WTC11 (cell line): Measurements from ENCODE around the gene CYP21A2. TPM values are rescaled to one million over a fixed set of nuclear protein-coding genes. Genes with fewer than 3 reads are reported as not detected.

ENCODE experiments used
- ATAC-seq: fragments of 200-7000 bp; cut with Tn5 transposase; 2 replicates; pipeline ENCODE4 v1.10.0; 2021; ENCODE audit warnings: mild to moderate bottlenecking, moderate library complexity
- CTCF ChIA-PET: fragments of 300-600 bp; sonication (Branson Sonifier 250); formaldehyde crosslinking; loops from one replicate; lab custom pipeline; 2021; ENCODE audit warnings: antibody characterized with exemption; lab: Charles Lee
- POLR2A ChIA-PET: fragments of 350-600 bp; sonication (Branson Sonifier 250); formaldehyde crosslinking; loops from one replicate; lab custom pipeline; 2021; ENCODE audit warnings: antibody characterized with exemption; lab: Charles Lee
- DNase-seq: peaks from one replicate; pipeline ENCODE4 v3.0.0; 2021; ENCODE audit warnings: low spot score
- H3K27ac Mint-ChIP-seq: 2 replicates; pipeline ENCODE4 v1.8.0; 2021; ENCODE audit warnings: mixed read lengths
- H3K27me3 Mint-ChIP-seq: 2 replicates; pipeline ENCODE4 v1.8.0; 2021; ENCODE audit warnings: low read depth, mild to moderate bottlenecking, moderate library complexity, mixed read lengths
- H3K36me3 Mint-ChIP-seq: 2 replicates; pipeline ENCODE4 v1.8.0; 2021; ENCODE audit warnings: mixed read lengths
- H3K4me1 Mint-ChIP-seq: 2 replicates; pipeline ENCODE4 v1.8.0; 2022; ENCODE audit warnings: mixed read lengths
- H3K4me3 Mint-ChIP-seq: 2 replicates; pipeline ENCODE4 v1.8.0; 2021; ENCODE audit warnings: mild to moderate bottlenecking, moderate library complexity, mixed read lengths
- H3K9me3 Mint-ChIP-seq: 2 replicates; pipeline ENCODE4 v1.8.0; 2021; ENCODE audit warnings: mixed read lengths
- CBFB ChIP-seq: sonication (generic); formaldehyde crosslinking; IDR thresholded peaks from 2 replicates; pipeline ENCODE4 v1.8.1; 2022; ENCODE audit warnings: mild to moderate bottlenecking, low read depth, missing genetic modification reagents
- FOXJ3 ChIP-seq: sonication (generic); formaldehyde crosslinking; IDR thresholded peaks from 2 replicates; pipeline ENCODE4 v1.9.0; 2021; ENCODE audit warnings: missing genetic modification reagents, mild to moderate bottlenecking, borderline replicate concordance
- FOXK1 ChIP-seq: sonication (generic); formaldehyde crosslinking; IDR thresholded peaks from 2 replicates; pipeline ENCODE4 v1.8.0; 2022; ENCODE audit warnings: mild to moderate bottlenecking, moderate library complexity, missing genetic modification reagents
- GABPB1 ChIP-seq: sonication (generic); formaldehyde crosslinking; IDR thresholded peaks from 2 replicates; pipeline ENCODE4 v1.8.1; 2023; ENCODE audit warnings: mild to moderate bottlenecking, missing genetic modification reagents
- GRHL2 ChIP-seq: fragments of 250-450 bp; sonication (Bioruptor Pico); IDR thresholded peaks from 2 replicates; pipeline ENCODE4 v1.8.0; 2022; ENCODE audit warnings: mild to moderate bottlenecking, moderate library complexity; ENCODE audit not compliant: insufficient replicate concordance, severe bottlenecking
- HMGA2 ChIP-seq: fragments of 250-450 bp; sonication (Bioruptor Pico); IDR thresholded peaks from 2 replicates; pipeline ENCODE4 v1.4.0; 2021; ENCODE audit warnings: mild to moderate bottlenecking, moderate library complexity
- JUN ChIP-seq: sonication (generic); formaldehyde crosslinking; IDR thresholded peaks from 2 replicates; pipeline ENCODE4 v1.8.0; 2023; ENCODE audit warnings: mild to moderate bottlenecking, missing genetic modification reagents
- NFE2L1 ChIP-seq: sonication (generic); formaldehyde crosslinking; IDR thresholded peaks from 2 replicates; pipeline ENCODE4 v1.8.1; 2023; ENCODE audit warnings: missing genetic modification reagents
- NR3C1 ChIP-seq: sonication (generic); formaldehyde crosslinking; conservative IDR thresholded peaks from 2 replicates; pipeline ENCODE4 v1.8.1; 2023; ENCODE audit warnings: low read depth, mild to moderate bottlenecking, missing genetic modification reagents
- RELA ChIP-seq: sonication (generic); formaldehyde crosslinking; IDR thresholded peaks from 2 replicates; pipeline ENCODE4 v1.8.1; 2022; ENCODE audit warnings: missing genetic modification reagents, mild to moderate bottlenecking, borderline replicate concordance
- SMAD3 ChIP-seq: sonication (generic); formaldehyde crosslinking; IDR thresholded peaks from 2 replicates; pipeline ENCODE4 v1.8.0; 2022; ENCODE audit warnings: missing genetic modification reagents, mild to moderate bottlenecking, borderline replicate concordance
- TP53 ChIP-seq: sonication (generic); formaldehyde crosslinking; IDR thresholded peaks from 2 replicates; pipeline ENCODE4 v1.8.1; 2023; ENCODE audit warnings: mild to moderate bottlenecking, missing genetic modification reagents
- ZNF263 ChIP-seq: sonication (generic); formaldehyde crosslinking; IDR thresholded peaks from 2 replicates; pipeline ENCODE4 v1.8.1; 2022; ENCODE audit warnings: low read depth, mild to moderate bottlenecking, moderate library complexity, missing genetic modification reagents
- ZNF423 ChIP-seq: fragments of 250-450 bp; sonication (Bioruptor Pico); IDR thresholded peaks from 2 replicates; pipeline ENCODE4 v2.1.2; 2022; ENCODE audit warnings: mild to moderate bottlenecking, moderate library complexity
- total RNA-seq: library from RNA; stranded (reverse); gene quantifications from 3 replicates; pipeline ENCODE4 v1.2.3, GENCODE V29; 2021
- TF ChIP-seq, protein P1 (sequence below): sonication (generic); formaldehyde crosslinking; IDR thresholded peaks from 2 replicates; pipeline ENCODE4 v1.8.0; 2022; ENCODE audit warnings: mild to moderate bottlenecking, missing genetic modification reagents
- TF ChIP-seq, protein P2 (sequence below): sonication (generic); formaldehyde crosslinking; IDR thresholded peaks from 2 replicates; pipeline ENCODE4 v1.8.1; 2022; ENCODE audit warnings: missing genetic modification reagents, borderline replicate concordance
- TF ChIP-seq, protein P3 (sequence below): sonication (generic); formaldehyde crosslinking; conservative IDR thresholded peaks from 2 replicates; pipeline ENCODE4 v1.8.1; 2022; ENCODE audit warnings: mild to moderate bottlenecking, missing genetic modification reagents
- TF ChIP-seq, protein P4 (sequence below): fragments of 250-450 bp; sonication (Bioruptor Pico); IDR thresholded peaks from 2 replicates; pipeline ENCODE4 v1.8.0; 2021; ENCODE audit warnings: mild to moderate bottlenecking
- TF ChIP-seq, protein P5 (sequence below): sonication (generic); formaldehyde crosslinking; IDR thresholded peaks from 2 replicates; pipeline ENCODE4 v1.8.1; 2022; ENCODE audit warnings: low read depth, missing genetic modification reagents, borderline replicate concordance
- TF ChIP-seq, protein P6 (sequence below): fragments of 250-450 bp; sonication (Bioruptor Pico); IDR thresholded peaks from 2 replicates; pipeline ENCODE4 v1.9.0; 2021; ENCODE audit warnings: mild to moderate bottlenecking, borderline replicate concordance

Gene CYP21A2
- total RNA-seq, 1 experiment from 2014 or later: 1.2 TPM

DNA sequence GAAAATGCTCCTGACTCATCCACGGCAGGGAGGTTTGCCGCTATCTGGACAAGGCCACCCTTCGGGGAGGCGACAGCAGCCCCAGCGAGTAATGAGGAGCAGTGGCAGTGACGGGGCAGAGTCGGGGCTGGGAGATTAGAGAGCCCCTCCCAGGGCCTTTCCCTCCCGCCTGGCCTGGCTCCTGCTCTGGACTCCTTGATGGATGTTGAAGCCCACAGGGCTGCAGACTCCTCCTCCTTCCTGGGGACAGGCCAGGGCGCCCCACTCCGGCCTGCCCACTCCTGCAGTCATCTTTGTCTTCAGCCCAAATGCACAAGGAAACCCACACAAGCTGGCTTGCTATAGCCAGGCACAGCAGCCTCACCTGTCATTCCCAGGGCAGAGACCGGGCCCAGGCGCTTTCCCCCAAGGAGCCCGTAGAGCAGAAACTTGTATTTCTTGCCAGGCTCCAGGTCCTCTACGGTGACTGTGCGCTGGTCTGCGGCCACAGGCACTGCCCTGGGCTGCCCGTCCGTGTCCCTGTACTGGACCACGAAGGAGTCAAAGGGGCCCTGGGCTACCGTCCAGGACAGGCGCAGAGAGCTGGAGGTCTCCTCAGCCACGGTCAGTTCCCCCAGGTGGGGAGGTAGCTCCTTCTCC is 7.7 kb downstream of the CYP21A2 start:
- H3K27me3 Mint-ChIP-seq: no peaks in the 10 kb centered on the region; the same call in 1 of the 2 replicates
- POLR2A ChIA-PET: no interaction called here
- no peak overlapping the region for H3K27ac Mint-ChIP-seq

More for the DNA sequence above, 7.7 kb downstream of the CYP21A2 start:
- Mint-ChIP-seq H3K36me3 (no peaks in the 10 kb centered on the region), H3K9me3 (no peaks in the 10 kb centered on the region), H3K4me1 (peaks cover 2% of the 10 kb centered on the region; the same call in 1 of the 2 replicates), H3K4me3 (no peak overlapping the region)
- no peak for ATAC-seq
- CTCF ChIA-PET: interaction anchor here (0.6 to 3.5 kb wide), 7 partner anchors 9 to 150 kb away, joined by 3 to 23 read pairs (median 3); no protein-coding TSS in a partner anchor
- no peak for DNase-seq
- TF ChIP-seq CBFB (no peak), NFE2L1 (CRISPR knock-in tag) (no peak), GRHL2 (CRISPR knock-in tag) (no peak), NR3C1 (CRISPR knock-in tag) (no peak), RELA (CRISPR knock-in tag) (no peak), ZNF263 (CRISPR knock-in tag) (no peak), FOXK1 (CRISPR knock-in tag) (no peak), HMGA2 (CRISPR knock-in tag) (no peak), JUN (CRISPR knock-in tag) (no peak), FOXJ3 (CRISPR knock-in tag) (no peak), ZNF423 (CRISPR knock-in tag) (no peak), TP53 (no peak), SMAD3 (CRISPR knock-in tag) (no peak), GABPB1 (CRISPR knock-in tag) (no peak)
- TF ChIP-seq, protein P1, sequence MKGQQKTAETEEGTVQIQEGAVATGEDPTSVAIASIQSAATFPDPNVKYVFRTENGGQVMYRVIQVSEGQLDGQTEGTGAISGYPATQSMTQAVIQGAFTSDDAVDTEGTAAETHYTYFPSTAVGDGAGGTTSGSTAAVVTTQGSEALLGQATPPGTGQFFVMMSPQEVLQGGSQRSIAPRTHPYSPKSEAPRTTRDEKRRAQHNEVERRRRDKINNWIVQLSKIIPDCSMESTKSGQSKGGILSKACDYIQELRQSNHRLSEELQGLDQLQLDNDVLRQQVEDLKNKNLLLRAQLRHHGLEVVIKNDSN (CRISPR knock-in tag): no peak
- TF ChIP-seq, protein P2, sequence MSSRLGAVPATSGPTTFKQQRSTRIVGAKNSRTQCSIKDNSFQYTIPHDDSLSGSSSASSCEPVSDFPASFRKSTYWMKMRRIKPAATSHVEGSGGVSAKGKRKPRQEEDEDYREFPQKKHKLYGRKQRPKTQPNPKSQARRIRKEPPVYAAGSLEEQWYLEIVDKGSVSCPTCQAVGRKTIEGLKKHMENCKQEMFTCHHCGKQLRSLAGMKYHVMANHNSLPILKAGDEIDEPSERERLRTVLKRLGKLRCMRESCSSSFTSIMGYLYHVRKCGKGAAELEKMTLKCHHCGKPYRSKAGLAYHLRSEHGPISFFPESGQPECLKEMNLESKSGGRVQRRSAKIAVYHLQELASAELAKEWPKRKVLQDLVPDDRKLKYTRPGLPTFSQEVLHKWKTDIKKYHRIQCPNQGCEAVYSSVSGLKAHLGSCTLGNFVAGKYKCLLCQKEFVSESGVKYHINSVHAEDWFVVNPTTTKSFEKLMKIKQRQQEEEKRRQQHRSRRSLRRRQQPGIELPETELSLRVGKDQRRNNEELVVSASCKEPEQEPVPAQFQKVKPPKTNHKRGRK (CRISPR knock-in tag): no peak
- TF ChIP-seq, protein P3, sequence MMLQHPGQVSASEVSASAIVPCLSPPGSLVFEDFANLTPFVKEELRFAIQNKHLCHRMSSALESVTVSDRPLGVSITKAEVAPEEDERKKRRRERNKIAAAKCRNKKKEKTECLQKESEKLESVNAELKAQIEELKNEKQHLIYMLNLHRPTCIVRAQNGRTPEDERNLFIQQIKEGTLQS (CRISPR knock-in tag): no peak
- TF ChIP-seq, protein P4, sequence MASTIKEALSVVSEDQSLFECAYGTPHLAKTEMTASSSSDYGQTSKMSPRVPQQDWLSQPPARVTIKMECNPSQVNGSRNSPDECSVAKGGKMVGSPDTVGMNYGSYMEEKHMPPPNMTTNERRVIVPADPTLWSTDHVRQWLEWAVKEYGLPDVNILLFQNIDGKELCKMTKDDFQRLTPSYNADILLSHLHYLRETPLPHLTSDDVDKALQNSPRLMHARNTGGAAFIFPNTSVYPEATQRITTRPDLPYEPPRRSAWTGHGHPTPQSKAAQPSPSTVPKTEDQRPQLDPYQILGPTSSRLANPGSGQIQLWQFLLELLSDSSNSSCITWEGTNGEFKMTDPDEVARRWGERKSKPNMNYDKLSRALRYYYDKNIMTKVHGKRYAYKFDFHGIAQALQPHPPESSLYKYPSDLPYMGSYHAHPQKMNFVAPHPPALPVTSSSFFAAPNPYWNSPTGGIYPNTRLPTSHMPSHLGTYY (CRISPR knock-in tag): no peak
- TF ChIP-seq, protein P5, sequence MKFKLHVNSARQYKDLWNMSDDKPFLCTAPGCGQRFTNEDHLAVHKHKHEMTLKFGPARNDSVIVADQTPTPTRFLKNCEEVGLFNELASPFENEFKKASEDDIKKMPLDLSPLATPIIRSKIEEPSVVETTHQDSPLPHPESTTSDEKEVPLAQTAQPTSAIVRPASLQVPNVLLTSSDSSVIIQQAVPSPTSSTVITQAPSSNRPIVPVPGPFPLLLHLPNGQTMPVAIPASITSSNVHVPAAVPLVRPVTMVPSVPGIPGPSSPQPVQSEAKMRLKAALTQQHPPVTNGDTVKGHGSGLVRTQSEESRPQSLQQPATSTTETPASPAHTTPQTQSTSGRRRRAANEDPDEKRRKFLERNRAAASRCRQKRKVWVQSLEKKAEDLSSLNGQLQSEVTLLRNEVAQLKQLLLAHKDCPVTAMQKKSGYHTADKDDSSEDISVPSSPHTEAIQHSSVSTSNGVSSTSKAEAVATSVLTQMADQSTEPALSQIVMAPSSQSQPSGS (CRISPR knock-in tag): no peak
- TF ChIP-seq, protein P6, sequence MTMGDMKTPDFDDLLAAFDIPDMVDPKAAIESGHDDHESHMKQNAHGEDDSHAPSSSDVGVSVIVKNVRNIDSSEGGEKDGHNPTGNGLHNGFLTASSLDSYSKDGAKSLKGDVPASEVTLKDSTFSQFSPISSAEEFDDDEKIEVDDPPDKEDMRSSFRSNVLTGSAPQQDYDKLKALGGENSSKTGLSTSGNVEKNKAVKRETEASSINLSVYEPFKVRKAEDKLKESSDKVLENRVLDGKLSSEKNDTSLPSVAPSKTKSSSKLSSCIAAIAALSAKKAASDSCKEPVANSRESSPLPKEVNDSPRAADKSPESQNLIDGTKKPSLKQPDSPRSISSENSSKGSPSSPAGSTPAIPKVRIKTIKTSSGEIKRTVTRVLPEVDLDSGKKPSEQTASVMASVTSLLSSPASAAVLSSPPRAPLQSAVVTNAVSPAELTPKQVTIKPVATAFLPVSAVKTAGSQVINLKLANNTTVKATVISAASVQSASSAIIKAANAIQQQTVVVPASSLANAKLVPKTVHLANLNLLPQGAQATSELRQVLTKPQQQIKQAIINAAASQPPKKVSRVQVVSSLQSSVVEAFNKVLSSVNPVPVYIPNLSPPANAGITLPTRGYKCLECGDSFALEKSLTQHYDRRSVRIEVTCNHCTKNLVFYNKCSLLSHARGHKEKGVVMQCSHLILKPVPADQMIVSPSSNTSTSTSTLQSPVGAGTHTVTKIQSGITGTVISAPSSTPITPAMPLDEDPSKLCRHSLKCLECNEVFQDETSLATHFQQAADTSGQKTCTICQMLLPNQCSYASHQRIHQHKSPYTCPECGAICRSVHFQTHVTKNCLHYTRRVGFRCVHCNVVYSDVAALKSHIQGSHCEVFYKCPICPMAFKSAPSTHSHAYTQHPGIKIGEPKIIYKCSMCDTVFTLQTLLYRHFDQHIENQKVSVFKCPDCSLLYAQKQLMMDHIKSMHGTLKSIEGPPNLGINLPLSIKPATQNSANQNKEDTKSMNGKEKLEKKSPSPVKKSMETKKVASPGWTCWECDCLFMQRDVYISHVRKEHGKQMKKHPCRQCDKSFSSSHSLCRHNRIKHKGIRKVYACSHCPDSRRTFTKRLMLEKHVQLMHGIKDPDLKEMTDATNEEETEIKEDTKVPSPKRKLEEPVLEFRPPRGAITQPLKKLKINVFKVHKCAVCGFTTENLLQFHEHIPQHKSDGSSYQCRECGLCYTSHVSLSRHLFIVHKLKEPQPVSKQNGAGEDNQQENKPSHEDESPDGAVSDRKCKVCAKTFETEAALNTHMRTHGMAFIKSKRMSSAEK (CRISPR knock-in tag): no peak
